Neutrophil (primary cell): ENCODE results near the gene CNDP2.

Experiments used
- H3K27ac ChIP-seq: fragments of 200-600 bp; sonication (generic); 2 replicates; pipeline ENCODE4 v1.5.1; 2016; ENCODE audit warnings: mild to moderate bottlenecking, moderate library complexity
- H3K27me3 ChIP-seq: fragments of 200-600 bp; sonication (generic); 2 replicates; pipeline ENCODE4 v1.6.0; 2016; ENCODE audit warnings: mild to moderate bottlenecking
- H3K36me3 ChIP-seq: fragments of 200-600 bp; sonication (generic); 2 replicates; pipeline ENCODE4 v1.5.1; 2017
- H3K4me1 ChIP-seq, 2 experiments: fragments of 200-600 bp in 1 of 2; sonication (generic) in 1 of 2; 1 replicate in 1 of 2; 2 replicates in 1 of 2; pipeline versions ENCODE4 v1.5.1 to v1.6.1; 2013 to 2016; ENCODE audit warnings: low read depth in 1 of 2, low read length in 1 of 2, mild to moderate bottlenecking in 1 of 2, moderate library complexity in 1 of 2; ENCODE audit not compliant: control insufficient read depth in 1 of 2, insufficient read depth in 1 of 2
- H3K4me3 ChIP-seq, 2 experiments: fragments of 200-600 bp in 1 of 2; sonication (generic) in 1 of 2; 1 replicate in 1 of 2; 2 replicates in 1 of 2; pipeline ENCODE4 v1.5.1; 2013 to 2016; ENCODE audit warnings: low read depth in 1 of 2, low read length in 1 of 2, mild to moderate bottlenecking in 1 of 2, moderate library complexity in 1 of 2
- H3K9me3 ChIP-seq: fragments of 200-600 bp; sonication (generic); 2 replicates; pipeline ENCODE4 v1.5.1; 2016
- CTCF ChIP-seq: fragments of 200-600 bp; sonication (generic); IDR thresholded peaks from 2 replicates; pipeline ENCODE4 v1.5.1; 2016; ENCODE audit warnings: antibody characterized with exemption

CNDP2 gene

GRCh38 chr18:74456349-74457042, 39.7 kb upstream of the CNDP2 start:
- Histone ChIP-seq H3K27ac (no peak overlapping the region), H3K4me1 (no peaks in the 10 kb centered on the region), H3K4me3 (no peak overlapping the region), H3K27me3 (peaks cover 90% of the 10 kb centered on the region), H3K36me3 (no peaks in the 10 kb centered on the region), H3K9me3 (no peaks in the 10 kb centered on the region)
- no peak for TF ChIP-seq CTCF

GRCh38 chr18:74457043-74457724, 39.0 kb upstream of the CNDP2 start, which contains the start of gene DIPK1C:
DIPK1C (minus strand) TSS chr18:74457308; CDS start chr18:74457259, 49 bp downstream.
- H3K27me3 ChIP-seq, result peaks cover 83% of the 10 kb centered on the region
- H3K4me3 ChIP-seq, result no peak within 1 kb of the TSS
- no peak within 1 kb of the TSS for H3K27ac ChIP-seq
- H3K4me1 ChIP-seq, result no peaks in the 10 kb centered on the region
- no peaks in the 10 kb centered on the region for H3K9me3 ChIP-seq
- no peak for TF ChIP-seq CTCF
- H3K36me3 ChIP-seq, result no peaks in the 10 kb centered on the region

- no peak for TF ChIP-seq CTCF
- Histone ChIP-seq H3K27ac (no peak overlapping the region), H3K9me3 (no peaks in the 10 kb centered on the region), H3K4me3 (no peak overlapping the region), H3K36me3 (no peaks in the 10 kb centered on the region), H3K4me1 (no peaks in the 10 kb centered on the region), H3K27me3 (peaks cover 78% of the 10 kb centered on the region)
Observed at GRCh38 chr18:74457725-74458421, 38.3 kb upstream of the CNDP2 start.

- no peak for TF ChIP-seq CTCF
- H3K9me3 ChIP-seq, result no peaks in the 10 kb centered on the region
- H3K36me3 ChIP-seq, result no peaks in the 10 kb centered on the region
- no peak overlapping the region for H3K27ac ChIP-seq
- no peaks in the 10 kb centered on the region for H3K4me1 ChIP-seq
- no peak overlapping the region for H3K4me3 ChIP-seq
- H3K27me3 ChIP-seq, result peaks cover 76% of the 10 kb centered on the region
Observed at GRCh38 chr18:74459889-74460288, 36.3 kb upstream of the CNDP2 start.

- no peak overlapping the region for H3K4me3 ChIP-seq
- H3K27ac ChIP-seq, result no peak overlapping the region
- no peaks in the 10 kb centered on the region for H3K9me3 ChIP-seq
- TF ChIP-seq CTCF, result no peak
- no peaks in the 10 kb centered on the region for H3K4me1 ChIP-seq
- no peaks in the 10 kb centered on the region for H3K36me3 ChIP-seq
- H3K27me3 ChIP-seq, result peaks cover 69% of the 10 kb centered on the region
Observed at GRCh38 chr18:74460825-74461224, 35.3 kb upstream of the CNDP2 start.
